ENCODE measurements around the gene PDGFD.

- TF ChIP-seq CTCF (conservative IDR thresholded peaks at IDR 0.05; ENCODE audit: low read depth in 2 of 2), result no peak
- TF ChIP-seq EZH2 (IDR thresholded peaks at IDR 0.05; ENCODE audit: low read depth, unreplicated experiment), result no peak
- TF ChIP-seq POLR2AphosphoS5 (IDR thresholded peaks at IDR 0.05; ENCODE audit: low read depth), result no peak
- TF ChIP-seq REST (IDR thresholded peaks at IDR 0.05; ENCODE audit: unreplicated experiment), result no peak
- TF ChIP-seq ZNF462 (CRISPR knock-in tag; IDR thresholded peaks at IDR 0.05), result no peak
- no peak for TF ChIP-seq JUNB (IDR thresholded peaks at IDR 0.05; ENCODE audit: unreplicated experiment)
- TF ChIP-seq STAT1 (IDR thresholded peaks at IDR 0.05; ENCODE audit: unreplicated experiment), result no peak
- TF ChIP-seq ETS1 (IDR thresholded peaks at IDR 0.05), result no peak
- no peak for TF ChIP-seq NANOG (IDR thresholded peaks at IDR 0.05; ENCODE audit: borderline replicate concordance)
- TF ChIP-seq CREB1 (CRISPR knock-in tag; IDR thresholded peaks at IDR 0.05; ENCODE audit: low read depth), result no peak
- no peak for TF ChIP-seq ZNF331 (CRISPR knock-in tag; IDR thresholded peaks at IDR 0.05; ENCODE audit: low read depth)
- no peak for TF ChIP-seq EZH2phosphoT487 (IDR thresholded peaks at IDR 0.05; ENCODE audit: unreplicated experiment)
These were observed 196.0 kb downstream of the PDGFD start for GRCh38 chr11:103967985-103968384.
